ENCODE results near the gene PRSS23.
"Not testable (repeated sequence)": the region's sequence is repeated elsewhere in the genome, so short reads cannot be mapped to it uniquely, and the experiment has no call there.

The PRSS23 gene

GRCh38 chr11:86815726-86816125 lies 15.4 kb downstream of the PRSS23 start:
- no peak for DNase-seq

DNA sequence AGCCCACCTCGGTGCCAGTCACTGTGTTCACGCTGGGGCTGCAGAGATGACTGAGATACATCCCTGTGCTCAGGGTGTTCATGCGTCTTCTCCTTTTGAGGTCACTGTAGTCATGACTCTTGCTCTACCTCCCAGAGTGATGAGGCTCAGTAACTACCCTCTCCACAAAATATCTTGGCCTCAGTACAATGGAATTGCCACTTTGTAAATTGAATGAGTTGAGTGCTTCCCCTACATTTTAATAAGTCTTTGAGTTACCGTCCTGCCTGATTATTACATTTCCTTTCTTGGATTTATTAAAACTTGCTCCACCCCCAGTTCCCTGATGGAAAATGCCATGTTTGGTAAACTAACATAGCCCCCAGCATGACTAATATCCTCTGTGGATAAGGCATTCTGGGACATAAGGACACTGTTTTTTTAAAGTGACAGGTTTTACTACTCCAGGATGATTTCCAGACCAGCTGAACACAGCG lies 15.9 kb downstream of the PRSS23 start:
- DNase-seq: no peak

GRCh38 chr11:86818462-86819192 lies 18.3 kb downstream of the PRSS23 start:
- no peak for DNase-seq

- not testable (repeated sequence) for DNase-seq
Observed at GRCh38 chr11:86824139-86824538, 23.8 kb downstream of the PRSS23 start.

- not testable (repeated sequence) for DNase-seq
Observed at GRCh38 chr11:86834376-86834775, 34.0 kb downstream of the PRSS23 start.

GRCh38 chr11:86844762-86845508 lies 44.6 kb downstream of the PRSS23 start:
- DNase-seq: not testable (repeated sequence)

- no peak for DNase-seq
Observed at GRCh38 chr11:86848132-86848531, 47.8 kb downstream of the PRSS23 start.

DNA sequence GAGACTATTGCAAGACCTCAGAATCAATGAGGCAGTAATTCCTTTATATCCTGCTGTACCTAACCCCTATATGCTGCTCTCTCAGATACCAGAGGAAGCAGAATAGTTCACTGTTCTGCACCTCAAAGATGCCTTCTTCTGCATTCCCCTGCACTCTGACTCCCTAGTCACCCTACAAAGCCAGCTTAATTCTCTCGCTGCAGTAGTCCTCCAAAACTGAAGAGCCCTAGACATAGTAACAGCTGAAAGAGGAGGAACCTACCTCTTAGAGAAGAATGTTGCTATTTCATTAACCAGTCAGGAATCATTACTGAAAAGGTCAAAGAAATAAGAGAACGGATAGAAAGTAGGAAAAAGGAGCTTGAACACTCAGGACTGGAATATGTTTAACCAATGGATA lies 49.3 kb downstream of the PRSS23 start:
- no peak for DNase-seq

All from activated CD4-positive, alpha-beta T cell treated with anti-CD3 and anti-CD28 coated beads for 4 hours (primary cell).